Vagina (tissue), 2 donors: ENCODE data around the gene EHMT1.

Source experiments
- POLR2A ChIP-seq, 2 donors: fragments of 450-650 bp; IDR thresholded peaks; one replicate each; pipeline ENCODE4 v1.6.1; 2017; ENCODE audit warnings: antibody characterized with exemption in 2 of 2, mild to moderate bottlenecking in 2 of 2, moderate library complexity in 2 of 2
- TF ChIP-seq, protein P1 (sequence below), 3 experiments: fragments of 450-650 bp in 2 of 3; fragments of 200-600 bp in 1 of 3; sonication (generic) in 1 of 3; IDR thresholded peaks; one replicate each; pipeline ENCODE4 v1.5.1; 2017 to 2019; ENCODE audit warnings: antibody characterized with exemption in 3 of 3, mild to moderate bottlenecking in 2 of 3, moderate library complexity in 2 of 3

DNA sequence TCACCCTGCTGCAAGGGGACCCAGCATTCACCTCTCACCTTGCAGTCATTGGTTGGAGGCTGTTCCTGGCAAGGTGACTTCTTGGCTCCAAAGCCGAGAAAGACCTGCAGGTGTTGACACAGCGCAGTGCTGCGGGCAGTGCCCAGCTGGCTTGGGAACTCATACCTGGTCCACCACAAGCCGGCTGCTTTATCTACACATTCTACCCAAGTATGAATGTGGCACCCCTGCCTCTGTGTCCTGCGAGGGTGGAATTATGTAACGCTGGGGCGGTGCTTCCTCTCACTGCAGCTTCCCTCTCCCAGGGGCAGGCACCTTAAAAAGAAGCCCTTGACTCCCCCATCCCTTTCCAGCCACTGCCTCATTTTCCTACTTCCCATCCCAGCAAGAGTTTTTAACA lies 26.0 kb upstream of the EHMT1 start:
- TF ChIP-seq, protein P1, sequence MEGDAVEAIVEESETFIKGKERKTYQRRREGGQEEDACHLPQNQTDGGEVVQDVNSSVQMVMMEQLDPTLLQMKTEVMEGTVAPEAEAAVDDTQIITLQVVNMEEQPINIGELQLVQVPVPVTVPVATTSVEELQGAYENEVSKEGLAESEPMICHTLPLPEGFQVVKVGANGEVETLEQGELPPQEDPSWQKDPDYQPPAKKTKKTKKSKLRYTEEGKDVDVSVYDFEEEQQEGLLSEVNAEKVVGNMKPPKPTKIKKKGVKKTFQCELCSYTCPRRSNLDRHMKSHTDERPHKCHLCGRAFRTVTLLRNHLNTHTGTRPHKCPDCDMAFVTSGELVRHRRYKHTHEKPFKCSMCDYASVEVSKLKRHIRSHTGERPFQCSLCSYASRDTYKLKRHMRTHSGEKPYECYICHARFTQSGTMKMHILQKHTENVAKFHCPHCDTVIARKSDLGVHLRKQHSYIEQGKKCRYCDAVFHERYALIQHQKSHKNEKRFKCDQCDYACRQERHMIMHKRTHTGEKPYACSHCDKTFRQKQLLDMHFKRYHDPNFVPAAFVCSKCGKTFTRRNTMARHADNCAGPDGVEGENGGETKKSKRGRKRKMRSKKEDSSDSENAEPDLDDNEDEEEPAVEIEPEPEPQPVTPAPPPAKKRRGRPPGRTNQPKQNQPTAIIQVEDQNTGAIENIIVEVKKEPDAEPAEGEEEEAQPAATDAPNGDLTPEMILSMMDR (IDR thresholded peaks at IDR 0.05) = no peak
- TF ChIP-seq POLR2A (IDR thresholded peaks at IDR 0.05) = no peak
